Non-pigmented ciliary epithelial cell (primary cell): Measurements from ENCODE around the gene CEP20.
"Not testable (repeated sequence)": the region's sequence is repeated elsewhere in the genome, so short reads cannot be mapped to it uniquely, and the experiment has no call there.

Experiments used
- DNase-seq: peaks from one replicate; pipeline ENCODE4 v3.0.0-alpha.2; 2010; ENCODE audit warnings: low read depth

CEP20 gene

DNA sequence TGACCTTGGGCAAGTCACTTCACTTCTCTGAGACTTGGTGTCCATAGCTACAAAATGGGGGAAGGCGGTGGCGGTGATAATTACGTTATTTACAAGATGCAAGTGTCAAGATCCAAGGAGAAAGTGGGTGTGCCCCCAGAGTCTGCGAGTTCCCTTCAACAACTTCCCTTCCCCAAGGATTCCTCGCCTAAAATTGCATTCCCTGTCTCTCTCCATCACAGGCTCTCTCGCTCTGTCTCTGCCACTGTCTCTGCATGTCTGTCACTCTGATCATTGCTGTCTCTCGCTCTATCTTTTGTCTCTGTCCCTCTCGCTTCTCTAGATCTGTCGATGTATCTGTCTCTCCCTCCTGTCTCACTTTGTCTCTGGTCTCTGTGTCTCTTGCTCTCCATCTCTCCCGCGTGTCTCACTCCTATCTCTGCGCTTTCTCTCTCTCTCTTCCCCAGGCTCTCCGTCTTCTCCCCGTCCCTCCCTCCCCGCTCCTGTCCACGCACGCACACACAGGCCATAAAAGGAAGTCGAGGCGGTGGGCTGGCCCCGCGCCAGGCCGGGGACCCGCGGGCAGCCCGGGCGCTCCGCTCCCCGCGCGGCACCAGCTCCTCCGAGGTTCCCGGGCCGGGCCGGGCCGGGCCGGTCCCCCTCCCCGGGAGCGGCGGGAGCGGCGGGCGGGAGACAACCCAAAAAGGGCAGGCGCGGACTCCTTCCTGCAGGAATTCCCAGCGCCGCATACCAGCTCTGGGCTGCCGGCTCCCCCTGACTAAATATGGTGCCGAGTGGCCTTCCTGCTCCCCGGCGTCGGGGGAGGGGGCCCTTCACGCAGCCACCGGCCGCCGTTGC lies 30.5 kb downstream of the CEP20 start:
- DNase-seq = no peak

DNA sequence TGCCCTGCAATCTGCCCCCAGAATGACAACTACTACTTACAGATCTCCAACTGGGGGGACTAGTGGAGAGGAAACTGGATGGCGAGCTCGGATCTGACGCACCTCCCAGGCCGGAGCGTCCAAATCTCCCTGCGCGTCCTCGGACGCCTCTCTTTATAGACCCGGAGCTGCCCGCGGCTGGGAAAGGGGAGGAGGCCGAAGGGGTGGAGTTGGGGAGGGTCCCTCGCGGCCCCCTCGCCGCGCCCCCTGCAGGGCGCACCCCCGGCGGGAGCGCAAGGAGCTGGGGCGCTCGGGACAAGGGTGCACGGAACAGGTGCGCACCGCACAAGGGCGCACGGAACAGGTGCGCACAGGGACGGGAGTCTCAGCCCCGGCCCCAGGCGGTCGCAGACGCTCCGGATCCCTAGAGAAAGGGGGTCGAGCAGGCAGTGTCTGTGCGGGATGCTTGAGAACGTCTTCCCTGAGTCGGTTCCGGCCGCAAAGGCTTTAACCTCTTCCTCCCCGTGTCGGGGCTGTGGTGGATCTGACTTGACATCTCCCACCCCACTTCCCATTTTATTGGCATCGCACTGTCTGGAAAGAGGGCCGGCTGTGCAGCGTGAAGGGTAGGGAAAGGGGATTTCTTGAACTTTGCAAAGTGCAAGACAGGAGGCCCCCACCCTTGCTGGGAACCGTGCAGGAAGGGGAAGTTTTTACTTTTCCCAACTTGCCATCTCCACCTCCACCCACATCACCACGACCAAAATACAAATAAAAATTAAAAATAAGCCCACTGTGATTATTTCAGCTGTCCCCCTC lies 31.3 kb downstream of the CEP20 start, which contains the start of gene MYH11:
Gene MYH11 (minus strand): TSS at position 128 of the 798 bp plus-strand sequence. CDS start 18,776 bp downstream, outside the sequence.
- no peak for DNase-seq

DNA sequence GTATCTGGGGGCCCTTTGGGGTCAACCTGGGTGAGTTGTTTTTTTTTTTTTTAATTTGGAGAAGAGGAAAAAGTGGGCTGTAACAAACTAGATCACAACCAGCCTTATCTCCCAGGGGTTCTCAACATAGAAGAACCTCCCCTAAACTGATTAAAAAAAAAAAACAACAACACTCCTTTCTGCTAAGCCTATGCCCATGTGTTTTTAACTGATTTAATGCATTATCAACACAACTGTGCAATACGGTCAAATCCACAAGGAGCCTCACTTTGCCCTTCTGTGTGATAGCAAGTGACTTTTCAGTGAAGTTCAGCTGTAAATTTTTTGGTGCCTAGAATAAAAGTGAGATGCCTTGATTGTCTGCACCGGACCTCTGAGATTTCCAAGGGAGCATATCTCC lies 32.2 kb downstream of the CEP20 start:
- no peak for DNase-seq

DNA sequence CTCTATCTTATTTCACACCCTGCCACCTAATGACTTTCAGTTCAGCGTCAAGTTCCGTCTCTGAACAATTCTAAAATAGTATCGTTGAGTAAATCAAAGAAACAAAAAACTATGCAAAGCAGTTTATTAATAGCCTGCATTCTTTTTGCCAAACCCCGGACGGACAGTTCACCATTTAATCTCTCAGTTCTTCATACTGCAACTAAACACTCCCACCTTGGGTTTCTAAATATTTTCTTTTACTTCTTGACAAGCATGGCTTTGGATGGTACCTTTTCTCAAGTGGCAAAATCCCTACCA lies 32.7 kb downstream of the CEP20 start:
- no peak for DNase-seq

DNA sequence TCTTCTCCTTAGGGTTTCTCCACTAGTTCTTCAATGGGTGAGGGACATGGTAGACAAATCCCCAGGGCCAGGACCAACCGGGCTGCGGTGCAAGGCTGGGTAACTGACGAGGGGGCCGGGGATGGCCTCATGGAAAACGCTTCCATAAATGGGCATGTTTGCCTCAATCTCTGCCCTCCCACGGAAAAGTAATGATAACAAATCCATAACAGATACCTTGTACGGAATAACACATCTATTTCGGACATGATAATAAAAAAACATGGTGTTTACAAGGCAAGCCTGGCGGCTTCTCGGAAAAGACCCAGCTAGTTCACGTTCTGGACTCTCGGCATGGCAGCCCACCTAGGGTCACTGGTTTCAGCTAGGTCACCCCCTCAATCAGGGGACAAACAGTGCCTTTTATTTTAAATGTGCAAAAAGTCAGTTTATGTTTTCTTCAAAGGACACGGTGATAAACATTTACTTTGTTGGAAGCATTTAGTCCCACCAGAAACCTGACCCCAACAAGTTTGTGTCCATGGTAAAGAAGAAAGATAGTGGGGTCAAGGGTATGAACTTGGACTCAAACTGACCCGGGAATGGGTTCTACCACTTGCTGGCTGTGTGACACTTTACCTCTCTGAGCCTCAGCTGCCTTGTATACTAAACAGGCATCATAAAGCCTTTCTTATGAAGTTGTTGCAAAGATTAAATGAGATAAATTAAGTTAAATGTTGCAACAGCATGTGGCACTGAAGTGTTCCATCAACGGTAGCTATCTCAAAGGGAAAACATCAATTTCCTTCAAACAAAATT lies 33.3 kb downstream of the CEP20 start:
- no peak for DNase-seq

DNA sequence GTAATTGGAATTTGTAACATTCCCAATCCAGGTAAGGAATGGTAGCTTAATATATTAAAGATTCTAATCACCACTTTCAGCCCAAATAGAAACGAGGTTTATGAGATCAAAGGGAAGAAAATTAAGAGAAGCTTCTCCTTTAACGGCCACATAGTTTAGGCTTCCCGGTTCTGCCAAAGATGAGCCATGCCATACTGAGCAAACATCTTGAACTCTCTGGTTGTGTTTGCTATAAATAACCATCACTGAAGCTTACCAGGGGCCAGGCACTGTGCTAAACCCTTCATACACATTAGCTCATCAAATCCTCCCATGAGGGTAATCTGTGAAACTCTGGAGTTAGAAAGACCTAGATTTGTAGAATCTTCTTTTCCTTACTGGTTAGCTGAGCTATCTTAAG lies 34.3 kb downstream of the CEP20 start:
- DNase-seq = no peak

DNA sequence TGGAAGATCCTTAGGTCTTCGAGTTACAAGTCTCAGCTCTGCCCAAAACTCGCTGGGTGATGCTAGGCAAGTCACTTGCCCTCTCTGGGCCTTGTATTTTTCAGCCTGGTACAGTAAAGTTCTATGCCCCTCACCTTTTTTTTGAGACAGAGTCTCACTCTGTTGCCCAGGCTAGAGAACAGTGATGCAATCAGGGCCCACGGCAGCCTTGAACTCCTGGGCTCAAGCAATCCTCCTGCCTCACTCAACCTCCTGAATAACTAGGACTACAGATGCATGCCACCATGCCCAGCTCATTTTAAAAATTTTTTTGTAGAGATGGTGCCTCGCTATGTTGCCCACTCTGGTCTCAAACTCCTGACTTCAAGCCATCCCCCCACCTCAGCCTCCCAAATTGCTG lies 35.4 kb downstream of the CEP20 start:
- no peak for DNase-seq

DNA sequence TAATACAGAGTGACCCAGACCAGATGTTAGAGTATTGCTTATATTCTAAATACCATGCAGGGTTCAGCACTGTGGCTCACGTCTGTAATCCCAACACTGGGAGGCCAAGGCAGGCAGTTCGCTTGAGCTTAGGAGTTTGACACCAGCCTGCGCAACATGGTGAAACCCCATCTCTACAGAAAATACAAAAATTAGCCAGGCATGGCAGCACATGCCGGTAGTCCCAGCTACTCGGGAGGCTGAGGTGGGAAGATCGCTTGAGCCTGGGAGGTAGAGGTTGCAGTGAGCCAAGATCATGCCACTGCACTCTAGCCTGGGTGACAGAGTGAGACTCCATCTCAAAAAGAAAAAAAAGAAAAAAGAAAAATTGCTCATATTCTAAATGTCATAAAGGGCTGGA lies 37.8 kb downstream of the CEP20 start:
- not testable (repeated sequence) for DNase-seq

DNA sequence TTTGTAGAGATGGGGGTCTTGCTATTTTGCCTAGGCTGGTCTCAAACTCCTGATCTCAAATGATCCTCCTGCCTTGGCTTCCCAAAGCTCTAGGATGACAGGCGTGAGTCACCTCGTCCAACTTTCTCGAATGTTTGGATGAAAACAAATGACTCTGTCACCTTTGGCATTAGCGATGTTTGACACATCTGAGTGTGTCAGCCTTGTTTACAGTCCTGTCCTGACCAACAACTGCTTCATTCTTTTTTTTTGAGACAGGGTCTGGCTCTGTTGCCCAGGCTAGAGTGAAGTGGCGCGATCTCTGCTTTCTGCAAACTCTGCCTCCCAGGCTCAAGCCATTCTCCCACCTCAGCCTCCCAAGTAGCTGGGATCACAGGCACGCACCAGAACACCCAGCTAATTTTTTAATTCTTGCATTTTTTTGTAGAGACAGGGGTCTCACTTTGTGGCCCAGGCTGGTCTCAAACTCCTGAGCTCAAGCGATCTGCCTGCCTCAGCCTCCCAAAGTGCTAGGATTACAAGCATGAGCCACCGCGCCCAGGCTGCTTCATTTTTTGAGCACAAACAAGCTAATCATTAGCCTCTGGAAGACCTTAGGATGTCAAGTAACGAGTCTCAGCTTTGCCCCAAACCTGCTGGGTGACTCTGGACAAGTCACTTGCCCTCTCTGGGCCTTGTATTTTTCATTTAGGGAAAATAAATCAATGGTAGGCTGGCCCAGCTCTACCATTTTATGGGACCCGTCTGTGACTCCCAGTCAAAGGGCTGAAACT lies 39.0 kb downstream of the CEP20 start:
- no peak for DNase-seq

DNA sequence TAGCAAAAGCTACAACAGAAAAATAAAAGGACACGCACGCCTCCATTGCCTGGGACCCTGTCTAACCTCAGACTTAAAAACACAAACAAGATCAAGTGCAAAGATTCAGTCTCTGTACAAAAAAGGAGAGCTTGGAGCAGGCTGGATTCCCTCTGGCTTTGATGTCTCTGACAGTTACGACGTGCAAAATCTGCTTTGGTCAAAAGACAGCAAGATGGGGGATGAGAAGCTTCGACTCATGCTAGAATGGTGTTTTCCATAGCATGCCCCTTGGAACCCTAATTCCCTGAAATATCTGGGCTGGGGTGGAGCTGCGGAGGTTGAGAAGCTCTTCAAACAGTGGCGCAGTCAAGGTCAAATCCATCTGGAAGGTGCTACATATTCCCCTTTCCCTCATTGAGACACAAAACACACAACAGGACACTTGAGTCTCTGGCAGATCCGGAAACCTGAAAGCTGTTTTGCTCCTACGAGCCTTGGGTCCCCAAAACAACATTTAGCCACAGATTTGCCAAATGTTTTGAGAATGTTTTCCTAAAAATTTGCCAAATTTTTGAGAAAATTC lies 40.7 kb downstream of the CEP20 start:
- DNase-seq = no peak

DNA sequence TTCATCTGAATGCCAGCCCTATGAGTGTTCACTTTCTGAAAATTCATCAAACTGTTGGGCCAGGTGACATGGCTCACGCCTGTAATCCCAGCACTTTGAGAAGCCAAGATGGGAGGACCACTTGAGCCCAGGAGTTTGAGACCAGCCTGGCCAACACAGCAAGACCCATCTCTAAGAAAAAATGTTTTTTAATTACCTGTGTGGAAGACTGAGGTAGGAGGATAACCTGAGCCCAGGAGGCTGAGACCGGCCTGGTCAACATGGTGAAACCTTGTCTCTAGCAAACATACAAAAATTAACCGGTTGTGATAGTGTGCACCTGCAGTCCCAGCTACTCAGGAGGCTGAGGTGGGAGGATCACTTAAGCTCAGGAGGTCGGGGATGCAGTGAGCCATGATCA lies 41.9 kb downstream of the CEP20 start:
- no peak for DNase-seq

DNA sequence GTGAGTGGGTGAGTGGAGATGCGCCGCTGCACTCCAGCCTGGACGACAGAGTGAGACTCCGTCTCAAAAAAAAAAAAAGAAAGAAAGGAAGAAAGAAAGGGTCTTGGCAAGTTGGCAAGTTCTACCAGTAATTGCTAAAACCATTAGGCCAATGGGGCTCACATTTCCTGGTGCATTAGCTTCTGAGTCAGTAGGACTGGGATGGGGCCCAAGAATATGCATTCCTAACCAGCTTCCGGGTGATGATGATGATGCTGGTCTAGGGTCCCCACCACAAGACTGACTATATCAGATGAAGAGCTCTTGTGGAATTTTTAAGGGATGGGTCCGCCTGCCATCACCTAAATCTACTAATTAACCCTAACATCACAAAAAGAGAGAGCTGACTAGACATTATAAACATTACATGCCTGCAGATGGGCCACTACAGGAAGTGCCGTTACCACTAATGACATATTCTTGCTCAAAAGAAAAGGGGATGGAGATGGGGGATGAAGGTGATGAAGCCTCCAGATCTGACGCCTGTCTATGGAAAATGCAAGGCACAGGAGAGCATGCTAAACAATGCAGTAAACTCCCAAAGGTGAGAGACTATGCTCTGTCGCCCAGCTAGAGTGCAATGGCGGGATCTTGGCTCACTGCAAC lies 44.6 kb downstream of the CEP20 start:
- DNase-seq = no peak

DNA sequence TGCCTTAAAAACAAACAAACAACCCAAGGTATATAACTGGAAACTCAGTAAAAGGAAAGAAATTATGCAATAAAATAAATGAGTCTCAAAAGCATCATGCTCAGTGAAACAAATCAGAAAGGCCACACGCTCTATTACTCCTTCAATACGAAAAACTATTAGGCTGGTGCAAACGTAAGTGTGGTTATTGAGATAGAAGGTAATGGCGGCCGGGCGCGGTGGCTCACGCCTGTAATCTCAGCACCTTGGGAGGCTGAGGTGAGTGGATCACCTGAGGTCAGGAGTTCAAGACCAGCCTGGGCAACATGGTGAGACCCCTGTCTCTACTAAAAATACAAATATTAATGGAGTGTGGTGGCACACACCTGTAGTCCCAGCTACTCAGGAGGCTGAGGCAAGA lies 49.2 kb downstream of the CEP20 start:
- not testable (repeated sequence) for DNase-seq

DNA sequence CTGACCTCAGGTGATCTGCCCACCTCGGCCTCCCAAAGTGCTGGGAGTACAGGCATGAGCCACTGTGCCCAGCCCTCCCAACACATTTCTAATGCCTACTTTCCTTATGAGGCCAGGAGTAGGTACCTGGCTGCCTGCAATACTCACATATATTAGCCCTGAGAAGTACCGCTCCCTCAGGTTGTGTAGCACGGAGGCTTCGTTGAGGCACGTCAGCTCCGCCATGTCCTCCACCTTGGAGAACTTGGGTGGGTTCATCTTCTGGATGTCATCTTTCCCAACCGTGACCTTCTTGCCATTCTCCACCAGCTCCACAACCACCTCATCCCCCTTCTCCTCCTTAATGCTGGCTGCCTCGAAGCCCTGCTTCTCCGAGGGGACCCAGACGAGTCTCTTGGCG lies 50.6 kb downstream of the CEP20 start:
- DNase-seq = no peak

DNA sequence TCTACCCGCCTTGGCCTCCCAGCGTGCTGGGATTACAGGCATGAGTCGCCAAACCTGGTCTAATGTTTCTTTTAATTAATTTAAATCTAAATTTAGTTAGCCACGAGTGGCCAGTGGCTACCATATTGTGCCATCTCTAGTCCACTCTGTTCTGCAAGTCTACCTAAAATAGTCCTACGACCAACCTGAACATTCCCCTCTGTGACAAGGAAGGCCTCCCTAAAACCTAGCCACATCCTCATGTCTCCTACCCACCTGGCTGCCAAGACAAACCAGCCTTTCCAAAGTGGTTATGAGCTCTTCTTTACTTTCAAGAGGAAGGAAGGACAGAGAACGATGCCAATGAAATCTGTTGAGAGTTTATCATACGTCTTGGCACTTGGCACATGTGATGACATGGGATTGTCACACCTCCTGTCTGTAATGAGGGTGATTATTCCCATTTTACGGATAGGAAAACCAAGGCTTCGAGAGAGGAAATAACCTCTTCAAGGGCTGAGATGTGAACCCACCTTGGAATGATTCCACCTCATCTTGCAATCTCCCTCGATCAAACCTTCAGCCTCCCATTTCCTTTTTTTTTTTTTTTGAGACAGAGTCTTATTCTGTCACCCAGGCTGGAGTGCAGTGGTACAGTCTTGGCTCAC lies 51.3 kb downstream of the CEP20 start:
- no peak for DNase-seq

DNA sequence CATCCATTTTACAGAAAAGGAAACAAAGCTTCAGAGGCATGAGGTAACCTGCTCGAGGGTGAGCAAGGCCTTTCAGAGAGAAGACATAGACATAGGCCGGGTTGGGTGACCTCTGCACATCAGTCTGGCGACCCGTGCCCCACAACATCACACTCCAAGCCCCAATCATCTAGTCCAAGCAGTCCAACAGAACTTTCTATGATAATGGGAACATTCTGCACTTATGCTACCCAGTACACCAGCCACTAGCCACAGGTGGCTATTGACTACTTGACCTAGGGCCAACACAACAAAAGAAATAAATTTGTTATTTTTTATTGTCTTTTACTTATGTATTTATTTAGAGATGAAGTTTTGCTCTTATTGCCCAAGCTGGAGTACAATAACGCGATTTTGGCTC lies 52.3 kb downstream of the CEP20 start:
- DNase-seq = no peak

DNA sequence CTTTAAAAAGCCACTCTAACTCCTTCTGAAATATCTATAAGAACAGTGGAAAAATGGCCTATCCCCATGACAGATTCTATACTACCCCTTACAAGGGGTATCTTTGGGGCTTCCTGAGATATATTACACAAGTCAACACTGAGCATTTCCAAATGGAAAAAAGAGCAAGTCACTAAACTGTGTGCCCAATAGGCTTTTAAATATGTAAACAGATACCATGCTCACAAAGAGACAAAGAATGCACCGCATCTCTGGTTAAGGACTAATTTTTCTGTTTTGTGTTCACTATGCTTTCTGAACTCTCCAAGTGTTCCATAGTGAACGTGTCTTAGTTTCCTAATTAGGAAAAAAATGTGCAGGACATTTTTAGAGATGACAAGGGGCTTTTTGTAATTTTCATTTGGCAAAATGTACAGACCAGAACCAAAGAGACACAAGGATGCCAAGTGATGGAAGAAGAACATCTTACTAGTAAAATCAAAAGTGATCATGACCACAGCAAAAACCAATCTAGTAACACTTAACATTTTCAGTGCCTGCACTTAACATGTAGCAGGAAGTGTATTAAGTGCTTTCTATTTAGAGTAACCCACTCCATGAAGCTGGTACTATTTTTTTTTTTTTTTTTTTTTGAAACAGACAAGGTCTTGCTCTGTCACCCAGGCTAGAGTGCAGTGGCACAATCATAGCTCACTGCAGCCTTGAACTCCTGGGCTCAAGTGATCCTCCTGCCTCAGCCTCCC lies 53.1 kb downstream of the CEP20 start:
- no peak for DNase-seq

DNA sequence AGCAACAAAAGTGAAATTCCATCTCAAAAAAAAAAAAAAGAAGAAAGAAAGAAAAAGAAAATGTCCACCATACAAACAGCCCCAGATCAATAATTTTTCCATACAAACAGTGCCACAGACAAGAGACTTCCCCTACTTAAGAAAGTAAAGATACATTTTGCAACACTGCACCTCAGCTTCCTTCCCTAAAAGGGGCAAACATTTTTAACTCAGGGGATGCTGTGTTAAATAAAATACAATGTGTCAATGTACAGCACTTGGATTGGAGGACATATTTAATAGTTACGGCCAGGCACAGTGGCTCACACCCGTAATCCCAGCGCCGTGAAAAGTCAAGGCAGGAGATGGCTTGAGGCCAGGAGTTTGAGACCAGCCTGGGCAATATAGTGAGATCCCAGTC lies 53.9 kb downstream of the CEP20 start:
- DNase-seq = no peak

DNA sequence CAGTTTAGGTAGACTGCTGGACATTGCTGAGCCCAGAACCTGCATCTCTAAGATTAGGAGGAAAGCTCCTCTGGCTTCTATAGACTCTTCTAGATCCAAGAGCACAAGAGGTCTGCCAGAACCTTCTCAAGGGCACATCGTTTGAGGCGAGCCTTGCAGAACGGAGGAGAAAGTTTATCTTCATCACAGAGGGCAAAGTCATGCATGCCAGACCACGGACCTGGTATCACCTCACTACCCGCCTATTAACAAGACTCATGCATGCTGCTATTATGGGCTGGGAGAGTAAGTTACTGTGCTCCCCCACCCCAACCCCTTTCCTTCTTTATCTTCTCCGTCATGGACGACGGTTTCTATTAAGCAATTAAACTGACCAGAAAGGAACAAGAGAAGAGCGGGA lies 54.9 kb downstream of the CEP20 start:
- no peak for DNase-seq

DNA sequence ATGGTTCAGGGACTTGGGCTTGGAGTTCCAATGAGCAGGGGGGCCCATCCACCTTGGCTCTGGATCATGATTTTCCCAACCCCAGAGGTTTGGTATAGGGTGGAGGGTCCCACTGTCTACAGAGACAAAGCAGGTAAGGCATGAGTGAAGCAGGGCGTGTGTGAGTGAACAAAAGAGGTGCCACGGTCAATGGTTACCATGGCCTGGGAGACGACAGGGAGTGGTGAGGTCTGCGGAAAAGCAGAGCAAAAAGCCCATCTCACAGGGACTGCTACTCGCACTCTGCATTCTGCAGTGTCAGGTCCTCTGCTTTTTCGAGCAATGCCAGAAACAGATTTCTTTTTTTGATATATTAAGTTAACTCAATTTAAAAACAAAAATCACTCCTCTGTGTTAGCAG lies 56.2 kb downstream of the CEP20 start:
- DNase-seq = no peak
